SIG-M5 treated with dmso at 0.1 percent for 504 hours (cell line): Measurements from ENCODE around the gene PDZK1.
"Not testable (repeated sequence)": the region's sequence is repeated elsewhere in the genome, so short reads cannot be mapped to it uniquely, and the experiment has no call there.

Source experiments
- DNase-seq: peaks from one replicate; lab custom pipeline; 2025; ENCODE audit not compliant: unreplicated experiment; lab: John Stamatoyannopoulos, UW

Gene PDZK1

DNA sequence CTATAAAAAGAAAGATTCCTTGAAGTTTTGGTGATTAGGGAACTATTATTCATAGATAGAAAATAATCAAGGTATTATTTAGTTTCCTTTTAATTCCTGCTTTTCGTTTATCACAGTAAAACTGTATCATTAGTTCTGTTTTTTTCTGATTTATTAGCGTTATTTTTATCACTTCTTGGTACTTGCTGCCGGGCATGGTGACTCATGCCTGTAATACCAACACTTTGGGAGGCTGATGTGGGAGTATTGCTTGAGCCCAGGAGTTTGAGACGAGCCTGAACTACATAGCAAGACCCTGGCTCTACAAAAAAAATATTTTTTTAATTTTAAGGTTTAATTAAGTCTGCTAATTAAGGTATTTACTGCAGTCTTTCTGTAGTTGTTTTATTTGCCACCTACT is 42.2 kb downstream of the PDZK1 start:
- DNase-seq: not testable (repeated sequence)

DNA sequence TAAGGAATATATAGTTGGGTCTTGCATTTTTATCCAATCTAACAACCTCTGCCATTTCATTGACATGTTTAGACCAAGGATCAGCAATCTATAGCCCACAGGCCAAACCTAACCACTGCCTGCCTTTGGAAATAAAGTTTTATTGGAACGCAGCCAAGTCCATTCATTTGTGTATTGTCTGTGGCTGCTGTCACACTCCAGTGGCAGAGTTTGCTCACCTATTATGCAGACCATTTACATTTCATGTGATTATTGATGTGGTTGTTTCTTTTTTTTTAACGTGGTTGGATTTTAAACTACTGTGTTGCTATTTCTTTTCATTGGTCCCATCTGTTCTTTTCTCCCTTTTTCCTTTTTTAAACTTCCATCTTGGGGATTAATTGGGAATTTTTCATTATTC is 44.7 kb downstream of the PDZK1 start:
- not testable (repeated sequence) for DNase-seq

DNA sequence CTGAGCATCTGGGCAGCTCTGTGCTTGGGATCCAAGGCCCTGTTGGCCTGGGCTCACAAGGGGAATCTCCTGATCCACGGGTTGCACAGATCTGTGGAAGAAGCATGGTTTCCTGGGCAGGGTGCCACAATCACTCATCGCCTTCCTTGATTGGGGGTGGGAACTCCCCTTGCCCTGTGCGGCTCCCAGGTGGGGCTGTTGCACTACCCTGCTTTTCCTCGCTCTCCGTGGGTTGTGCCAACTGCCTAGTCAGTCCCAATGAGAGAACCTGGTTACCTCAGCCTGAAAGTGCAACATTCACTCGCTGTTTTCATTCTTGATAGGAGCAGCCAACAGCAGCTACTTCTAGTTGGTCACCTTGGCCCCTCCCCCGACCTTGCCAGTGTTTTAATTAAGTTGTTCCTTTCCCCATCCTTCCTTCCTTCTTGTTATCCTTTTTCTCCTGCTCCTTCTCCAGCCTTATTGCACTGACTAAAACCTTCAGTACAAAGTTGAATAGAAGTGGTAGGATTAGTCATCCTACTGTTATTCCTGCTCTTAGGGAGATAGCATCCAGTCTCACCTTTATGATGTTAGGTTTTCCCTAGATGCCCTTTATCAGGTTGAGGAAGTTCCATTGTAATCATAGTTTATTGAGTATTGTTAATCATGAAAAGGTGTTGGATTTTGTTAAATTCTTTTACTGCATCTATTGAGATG is 50.8 kb downstream of the PDZK1 start:
- DNase-seq: not testable (repeated sequence)

DNA sequence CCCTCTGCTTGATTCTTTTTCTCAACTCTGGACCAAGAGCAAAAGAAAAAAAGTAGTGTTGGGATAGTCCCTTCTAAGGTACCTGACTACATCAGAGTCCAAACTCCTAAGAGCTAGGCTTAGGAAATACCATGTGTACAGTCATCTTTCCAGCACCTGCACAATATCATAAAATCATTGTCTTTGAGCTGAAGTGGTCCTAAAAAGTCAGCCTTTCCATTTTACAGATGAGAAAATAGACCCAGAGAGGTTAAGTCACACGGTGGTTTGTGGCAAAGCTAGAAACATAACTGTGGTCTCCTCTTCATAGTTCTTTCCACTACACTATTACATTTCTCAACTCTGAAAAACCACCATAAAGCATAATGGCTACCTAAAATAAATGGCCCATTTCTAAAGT is 63.2 kb downstream of the PDZK1 start:
- DNase-seq: not testable (repeated sequence)

DNA sequence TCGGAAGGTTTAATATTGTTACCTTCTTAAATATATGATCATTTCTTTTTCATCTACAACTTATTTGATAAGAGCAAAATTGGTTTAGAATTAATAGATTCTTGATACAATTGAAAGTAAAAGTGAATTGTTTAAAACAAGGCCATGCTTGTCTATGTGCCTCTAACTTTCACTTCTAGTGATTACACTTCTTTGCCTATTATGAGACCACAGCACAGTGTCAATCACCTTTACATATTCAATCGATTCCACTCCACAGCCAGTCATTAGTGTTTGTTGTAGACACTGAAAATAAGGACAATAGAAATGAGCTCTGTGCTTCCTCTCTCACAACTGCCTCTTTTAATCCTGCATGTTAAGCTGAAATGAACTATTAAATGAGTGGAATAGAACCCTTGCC is 65.3 kb downstream of the PDZK1 start:
- not testable (repeated sequence) for DNase-seq

DNA sequence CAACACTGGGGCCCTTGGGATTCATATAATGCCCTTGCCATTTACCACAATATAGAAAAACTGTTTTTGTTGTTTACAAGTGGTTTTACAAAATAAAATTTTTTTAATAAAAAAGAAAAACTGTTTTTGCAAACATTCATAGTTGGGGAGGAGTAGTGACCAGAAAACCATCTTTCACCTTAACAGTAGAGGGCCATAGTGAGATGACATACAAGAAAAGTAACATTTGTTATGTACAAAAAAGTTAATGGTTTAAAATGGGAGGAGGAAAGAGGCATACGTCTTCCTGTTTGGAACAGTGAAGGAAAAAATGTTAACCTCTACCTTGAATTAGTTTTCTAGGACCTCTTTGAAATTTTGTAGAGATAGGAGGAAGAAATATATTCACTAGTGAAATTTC is 70.9 kb downstream of the PDZK1 start:
- not testable (repeated sequence) for DNase-seq

DNA sequence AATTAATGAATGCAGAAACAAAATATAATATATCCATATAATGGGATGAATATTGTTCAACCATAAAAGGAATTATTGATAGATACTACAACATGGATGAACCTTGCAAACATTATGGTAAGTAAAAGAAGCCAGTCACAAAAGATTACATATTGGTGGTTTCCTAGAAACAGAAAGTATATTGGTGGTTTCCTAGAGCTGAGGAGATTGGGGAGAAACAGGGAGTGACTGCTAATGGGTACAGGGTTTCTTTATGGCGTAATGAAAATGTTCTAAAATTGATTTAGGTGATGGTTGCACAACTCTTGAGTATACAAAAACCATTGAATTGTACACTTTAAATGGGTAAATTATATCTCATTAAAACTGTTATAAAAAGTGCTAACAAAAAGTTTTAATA is 85.0 kb downstream of the PDZK1 start:
- not testable (repeated sequence) for DNase-seq
